K562 (cell line): ENCODE measurements around the gene HOXA7. TPM values are rescaled to one million over a fixed set of nuclear protein-coding genes. Genes with fewer than 3 reads are reported as not detected.

ENCODE experiments used
- ATAC-seq: fragments of 200-7000 bp; cut with Tn5 transposase; 3 replicates; pipeline ENCODE4 v1.9.1; 2020; ENCODE audit warnings: moderate library complexity
- BruUV-seq: library from RNA; stranded (reverse); fragments of 400-500 nt; replicated peaks from 2 replicates; lab custom pipeline; 2021; lab: Mats Ljungman, UMichigan
- CTCF ChIA-PET: fragments of 300-600 bp; formaldehyde crosslinking; extraction: SDS; loops from one replicate; lab custom pipeline; 2021; ENCODE audit warnings: low intra/inter-chr PET ratio; lab: Yijun Ruan, JAX
- POLR2A ChIA-PET: fragments of 300-600, 350-650 bp; sonication (Branson Sonifier 250); formaldehyde crosslinking; extraction: SDS; loops from one replicate; lab custom pipeline; 2021; ENCODE audit warnings: antibody characterized with exemption, inconsistent platforms; lab: Yijun Ruan, JAX
- DNase-seq, 4 experiments: peaks; one replicate each; pipeline versions ENCODE4 v3.0.0 to v3.0.0-alpha.2; 2011 to 2018; ENCODE audit warnings: low spot score in 3 of 4, mixed read lengths in 3 of 4; ENCODE audit errors: extremely low read depth in 1 of 4
- FAIRE-seq: peaks from 2 replicates; lab custom pipeline; 2011; peaks lifted over from hg19 to GRCh38; lab: Jason Lieb, UNC
- H2AFZ ChIP-seq: 2 replicates; pipeline ENCODE4 v1.6.0; 2011; ENCODE audit warnings: low read depth, low read length, control low read depth, inconsistent platforms
- H3K27ac ChIP-seq: fragments of 200-600 bp; 3 replicates; pipeline ENCODE4 v1.8.0; 2011; ENCODE audit warnings: low read depth, mild to moderate bottlenecking, control low read depth, inconsistent platforms, low read length, moderate library complexity, mixed read lengths; ENCODE audit errors: extremely low read depth
- H3K27me3 ChIP-seq, 2 experiments: fragments of 300-600 bp in 1 of 2; 2 replicates in 1 of 2; 3 replicates in 1 of 2; pipeline versions ENCODE4 v1.6.0 to v1.8.0; 2011; ENCODE audit warnings: inconsistent platforms in 2 of 2, low read length in 2 of 2, mild to moderate bottlenecking in 1 of 2, mixed read lengths in 1 of 2, moderate library complexity in 1 of 2; ENCODE audit not compliant: control insufficient read depth in 2 of 2, insufficient read depth in 2 of 2
- H3K36me3 ChIP-seq: fragments of 300-600 bp; 3 replicates; pipeline ENCODE4 v1.8.0; 2011; ENCODE audit warnings: mild to moderate bottlenecking, low read length, inconsistent platforms; ENCODE audit not compliant: control insufficient read depth, insufficient read depth
- H3K4me1 ChIP-seq, 2 experiments: fragments of 200-600 bp in 1 of 2; replicated peaks in 1 of 2; 2 replicates in 1 of 2; 3 replicates in 1 of 2; pipeline versions ENCODE4 v1.5.1 to v1.8.0; 2011; ENCODE audit warnings: inconsistent platforms in 2 of 2, low read length in 2 of 2, mild to moderate bottlenecking in 1 of 2, mixed read lengths in 1 of 2, moderate library complexity in 1 of 2; ENCODE audit not compliant: control insufficient read depth in 2 of 2, insufficient read depth in 2 of 2
- H3K4me2 ChIP-seq: 2 replicates; pipeline ENCODE4 v1.6.1; 2011; ENCODE audit warnings: low read length, control low read depth, inconsistent platforms, mixed read lengths; ENCODE audit not compliant: insufficient read depth
- H3K4me3 ChIP-seq: fragments of 200-600 bp; sonication (generic), shearing (Covaris generic); 2 replicates; pipeline ENCODE4 v1.5.1; 2016; ENCODE audit warnings: control low read depth, inconsistent platforms
- H3K79me2 ChIP-seq: fragments of 200-600 bp; 3 replicates; pipeline ENCODE4 v1.8.0; 2011; ENCODE audit warnings: low read length, inconsistent platforms; ENCODE audit not compliant: control insufficient read depth, insufficient read depth
- H3K9ac ChIP-seq, 2 experiments: 2 replicates each; pipeline versions ENCODE4 v1.6.0 to v1.6.1; 2011; ENCODE audit warnings: low read depth in 2 of 2, low read length in 2 of 2, control low read depth in 1 of 2, inconsistent platforms in 1 of 2, mild to moderate bottlenecking in 1 of 2, mixed read lengths in 1 of 2; ENCODE audit not compliant: insufficient read depth in 1 of 2
- H3K9me1 ChIP-seq: one replicate; pipeline ENCODE4 v1.6.0; 2011; ENCODE audit warnings: inconsistent platforms, mild to moderate bottlenecking, low read length, moderate library complexity; ENCODE audit not compliant: control insufficient read depth, insufficient read depth
- H3K9me3 ChIP-seq: replicated peaks from 2 replicates; pipeline ENCODE4 v1.5.1; 2011; ENCODE audit warnings: low read depth, low read length, inconsistent platforms; ENCODE audit not compliant: control insufficient read depth, insufficient read depth
- H4K20me1 ChIP-seq: replicated peaks from 2 replicates; pipeline ENCODE4 v1.6.1; 2011; ENCODE audit warnings: low read length, inconsistent platforms, mixed read lengths; ENCODE audit not compliant: control insufficient read depth, insufficient read depth
- COPS2 ChIP-seq: fragments of 450-650 bp; conservative IDR thresholded peaks from 2 replicates; pipeline ENCODE4 v1.6.1; 2016; ENCODE audit warnings: mild to moderate bottlenecking, moderate library complexity
- CUX1 ChIP-seq: fragments of 200-800 bp; sonication (Bioruptor generic); IDR thresholded peaks from 2 replicates; pipeline ENCODE4 v1.6.1; 2016; ENCODE audit warnings: missing genetic modification characterization, missing compliant biosample characterization
- HNRNPK ChIP-seq: fragments of 200-400 bp; formaldehyde crosslinking; IDR thresholded peaks from one replicate; pipeline ENCODE4 v1.6.1; 2018; ENCODE audit warnings: mild to moderate bottlenecking, low read depth, low read length; ENCODE audit not compliant: poor library complexity, severe bottlenecking
- KLF10 ChIP-seq: fragments of 250-450 bp; sonication (Bioruptor Pico); IDR thresholded peaks from 2 replicates; pipeline ENCODE4 v1.6.1; 2021; ENCODE audit warnings: matching md5 sums
- PTBP1 ChIP-seq: fragments of 200-400 bp; formaldehyde crosslinking; IDR thresholded peaks from 2 replicates; pipeline ENCODE4 v1.6.1; 2017; ENCODE audit warnings: low read depth, low read length
- SMARCC2 ChIP-seq: fragments of 450-650 bp; IDR thresholded peaks from 2 replicates; pipeline ENCODE4 v1.6.1; 2017; ENCODE audit warnings: antibody characterized with exemption, moderate library complexity, mild to moderate bottlenecking, low read depth
- WGBS: fragments of 100-300 bp; shearing (Covaris generic); methylation state at CpG from one replicate; pipeline ENCODE4 v1.1.6; 2016; ENCODE audit warnings: low coverage, mixed read lengths; ENCODE audit not compliant: insufficient coverage; ENCODE audit errors: missing lambda C conversion rate; 5-methylcytosine and 5-hydroxymethylcytosine counted together
- in situ Hi-C: fragments of 300-500 bp; cut with MboI; formaldehyde crosslinking; loops from 4 replicates; pipeline ENCODE4 v1.15.0; 2018; ENCODE audit warnings: inconsistent platforms, mixed read lengths
- intact Hi-C: fragments of 100-400 bp; cut with micrococcal nuclease; formaldehyde crosslinking; loops from 2 replicates; pipeline ENCODE4 v1.14.2; 2022
- polyA plus RNA-seq, 8 experiments: library from polyadenylated mRNA; depleted of rRNA in 4 of 8; stranded (reverse) in 5 of 8; unstranded in 3 of 8; fragments of >200 nt; fragmentation: Nextera tagmentation in 2 of 8; fragmentation: Illumina TruSeq in 1 of 8; extraction: Ambion mirVana in 2 of 8; extraction: Trizol in 1 of 8; gene quantifications; 2 replicates each; pipeline versions ENCODE4 v1.2.1 to v1.2.3, GENCODE V29; 2011 to 2014; ENCODE audit warnings: inconsistent platforms in 1 of 8, missing spikeins in 1 of 8
- total RNA-seq, 7 experiments: library from RNA; depleted of rRNA in 6 of 7; stranded (reverse); fragments of >200 nt in 6 of 7; fragmentation: Illumina TruSeq in 2 of 7; extraction: Trizol in 2 of 7; gene quantifications; 2 replicates each; pipeline versions ENCODE4 v1.2.1 to v1.2.3, GENCODE V29; 2011 to 2021; ENCODE audit warnings: low replicate concordance in 1 of 7
- TF ChIP-seq, protein P1 (sequence below): fragments of 450-650 bp; conservative IDR thresholded peaks from 2 replicates; pipeline ENCODE4 v1.6.1; 2016; ENCODE audit warnings: missing genetic modification characterization, low read depth, mild to moderate bottlenecking, missing compliant biosample characterization, moderate library complexity
- TF ChIP-seq, protein P2 (sequence below): fragments of 250-450 bp; sonication (Bioruptor Pico); IDR thresholded peaks from 2 replicates; pipeline ENCODE4 v1.5.0; 2020; ENCODE audit warnings: mild to moderate bottlenecking
- TF ChIP-seq, protein P3 (sequence below): fragments of 250-450 bp; sonication (Bioruptor Pico); IDR thresholded peaks from 2 replicates; pipeline ENCODE4 v1.8.0; 2022; ENCODE audit warnings: moderate library complexity, mild to moderate bottlenecking, inconsistent platforms

The HOXA7 gene
- total and polyA plus RNA-seq, 9 of the 15 experiments (the other 6 are each of a cell fraction or from before 2014, with no cell fraction given) = not detected

- TF ChIP-seq CUX1 (CRISPR knock-in tag) = no peak
- TF ChIP-seq, all 486 proteins: peak for 0
These were observed 30.4 kb upstream of the HOXA7 start (continued) for GRCh38 chr7:27186668-27187474.

- H3K27me3 ChIP-seq = peaks cover 53 to 79% of the 10 kb centered on the region in 2 experiments
- no peaks in the 10 kb centered on the region for H3K9me3 ChIP-seq
- no peak overlapping the region for H3K27ac ChIP-seq
- H3K36me3 ChIP-seq = no peaks in the 10 kb centered on the region
- 12% methylated on average over 24 of the region's 24 CpGs for WGBS
- intact Hi-C loops = no loop called here
- peaks cover 0 to 22% of the 10 kb centered on the region in 2 experiments; a peak in 2 of 5 replicates for H3K4me1 ChIP-seq
- no peak overlapping the region for H3K4me2 ChIP-seq
- FAIRE-seq (no peak), ATAC-seq (no peak), DNase-seq (no peak)
- H3K9ac ChIP-seq = no peak overlapping the region
- no peaks in the 10 kb centered on the region for H4K20me1 ChIP-seq
- ChIA-PET CTCF (no interaction called here), POLR2A (interaction anchor here (2.4 kb wide), 1 partner anchor 10 kb away, joined by 6 read pairs; no protein-coding TSS in a partner anchor)
- BruUV-seq = no TSS peak
- H3K9me1 ChIP-seq = no peaks in the 10 kb centered on the region
- H2AFZ ChIP-seq = no peak overlapping the region
- in situ Hi-C loops = no loop called here
- no peak overlapping the region for H3K4me3 ChIP-seq
- no peaks in the 10 kb centered on the region for H3K79me2 ChIP-seq
- TF ChIP-seq COPS2 (no peak), KLF10 (CRISPR knock-in tag) (no peak), PTBP1 (no peak), HNRNPK (no peak), SMARCC2 (no peak)
- TF ChIP-seq, protein P1, sequence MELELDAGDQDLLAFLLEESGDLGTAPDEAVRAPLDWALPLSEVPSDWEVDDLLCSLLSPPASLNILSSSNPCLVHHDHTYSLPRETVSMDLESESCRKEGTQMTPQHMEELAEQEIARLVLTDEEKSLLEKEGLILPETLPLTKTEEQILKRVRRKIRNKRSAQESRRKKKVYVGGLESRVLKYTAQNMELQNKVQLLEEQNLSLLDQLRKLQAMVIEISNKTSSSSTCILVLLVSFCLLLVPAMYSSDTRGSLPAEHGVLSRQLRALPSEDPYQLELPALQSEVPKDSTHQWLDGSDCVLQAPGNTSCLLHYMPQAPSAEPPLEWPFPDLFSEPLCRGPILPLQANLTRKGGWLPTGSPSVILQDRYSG (tag) = no peak
- TF ChIP-seq, protein P2, sequence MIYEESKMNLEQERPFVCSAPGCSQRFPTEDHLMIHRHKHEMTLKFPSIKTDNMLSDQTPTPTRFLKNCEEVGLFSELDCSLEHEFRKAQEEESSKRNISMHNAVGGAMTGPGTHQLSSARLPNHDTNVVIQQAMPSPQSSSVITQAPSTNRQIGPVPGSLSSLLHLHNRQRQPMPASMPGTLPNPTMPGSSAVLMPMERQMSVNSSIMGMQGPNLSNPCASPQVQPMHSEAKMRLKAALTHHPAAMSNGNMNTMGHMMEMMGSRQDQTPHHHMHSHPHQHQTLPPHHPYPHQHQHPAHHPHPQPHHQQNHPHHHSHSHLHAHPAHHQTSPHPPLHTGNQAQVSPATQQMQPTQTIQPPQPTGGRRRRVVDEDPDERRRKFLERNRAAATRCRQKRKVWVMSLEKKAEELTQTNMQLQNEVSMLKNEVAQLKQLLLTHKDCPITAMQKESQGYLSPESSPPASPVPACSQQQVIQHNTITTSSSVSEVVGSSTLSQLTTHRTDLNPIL (CRISPR knock-in tag) = no peak
- TF ChIP-seq, protein P3, sequence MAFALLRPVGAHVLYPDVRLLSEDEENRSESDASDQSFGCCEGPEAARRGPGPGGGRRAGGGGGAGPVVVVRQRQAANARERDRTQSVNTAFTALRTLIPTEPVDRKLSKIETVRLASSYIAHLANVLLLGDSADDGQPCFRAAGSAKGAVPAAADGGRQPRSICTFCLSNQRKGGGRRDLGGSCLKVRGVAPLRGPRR (CRISPR knock-in tag) = no peak
These were observed 29.6 kb upstream of the HOXA7 start for GRCh38 chr7:27185854-27186667.
